Neural crest cell (in vitro differentiated cells): ENCODE results near the gene IFI16. TPM values are rescaled to one million over a fixed set of nuclear protein-coding genes. Genes with fewer than 3 reads are reported as not detected.
"Not testable (repeated sequence)": the region's sequence is repeated elsewhere in the genome, so short reads cannot be mapped to it uniquely, and the experiment has no call there.

Source experiments
- DNase-seq: peaks from one replicate; pipeline ENCODE4 v3.0.0; 2021; ENCODE audit warnings: low read depth, mixed read lengths, low spot score
- H3K27ac Mint-ChIP-seq: one replicate; pipeline ENCODE4 v1.8.0; 2021; ENCODE audit warnings: mild to moderate bottlenecking, mixed read lengths; ENCODE audit not compliant: unreplicated experiment
- H3K27me3 Mint-ChIP-seq: 2 replicates; pipeline ENCODE4 v1.8.0; 2021; ENCODE audit warnings: low read depth, mild to moderate bottlenecking, mixed read lengths
- H3K36me3 Mint-ChIP-seq: 2 replicates; pipeline ENCODE4 v1.8.0; 2021; ENCODE audit warnings: low read depth, mild to moderate bottlenecking, mixed read lengths
- H3K4me1 Mint-ChIP-seq: 2 replicates; pipeline ENCODE4 v1.8.0; 2021; ENCODE audit warnings: mixed read lengths
- H3K4me3 Mint-ChIP-seq: one replicate; pipeline ENCODE4 v1.8.0; 2021; ENCODE audit warnings: mild to moderate bottlenecking, mixed read lengths
- H3K9me3 Mint-ChIP-seq: 2 replicates; pipeline ENCODE4 v1.8.0; 2021; ENCODE audit warnings: mixed read lengths
- total RNA-seq: library from RNA; stranded (reverse); gene quantifications from 2 replicates; pipeline ENCODE4 v1.2.1, GENCODE V29; 2021
- TF ChIP-seq, protein P1 (sequence below): fragments of 200-600 bp; sonication (generic); conservative IDR thresholded peaks from 2 replicates; pipeline ENCODE4 v1.5.0; 2021; ENCODE audit warnings: antibody characterized with exemption, mild to moderate bottlenecking

The IFI16 gene
- total RNA-seq, 1 donor from 2014 or later, result 4.9 TPM

DNA sequence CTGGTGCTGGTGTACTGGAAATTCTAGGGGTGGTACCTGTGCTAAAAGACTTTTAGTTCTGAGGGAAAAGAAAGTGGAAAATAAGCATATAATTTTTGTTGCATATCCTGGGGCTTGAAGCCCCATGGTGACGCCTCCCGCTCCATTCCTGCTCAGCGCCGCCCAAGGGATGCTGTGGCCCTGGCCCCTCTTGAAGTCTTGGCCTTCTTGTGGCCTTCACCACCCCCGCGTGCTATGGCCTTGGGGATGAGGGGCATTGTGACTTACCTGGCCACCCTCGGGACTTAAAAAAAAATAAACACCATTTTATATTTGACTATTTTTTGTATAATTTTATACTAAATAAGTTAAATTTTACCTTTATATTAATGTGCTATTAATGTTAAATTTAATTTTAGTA, 15.3 kb downstream of the IFI16 start:
- H3K9me3 Mint-ChIP-seq, result peaks cover 4% of the 10 kb centered on the region
- no peak overlapping the region for H3K27ac Mint-ChIP-seq

DNA sequence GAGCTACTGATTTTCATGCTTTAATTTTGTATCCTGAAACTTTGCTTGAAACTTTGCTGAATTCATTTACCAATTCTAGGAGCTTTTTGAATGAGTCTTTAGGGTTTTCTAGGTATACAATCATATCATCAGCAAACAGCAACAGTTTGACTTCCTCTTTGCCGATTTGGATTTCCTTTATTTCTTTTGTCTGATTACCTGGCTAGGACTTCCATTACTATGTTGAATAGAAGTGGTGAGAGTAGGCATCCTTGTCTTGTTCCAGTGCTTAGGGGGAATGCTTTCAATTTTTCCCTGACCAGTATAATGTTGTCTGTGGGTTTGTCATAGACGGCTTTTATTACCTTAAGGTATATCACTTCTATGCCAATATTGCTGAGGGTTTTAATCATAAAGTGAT, 17.1 kb downstream of the IFI16 start:
- not testable (repeated sequence) for DNase-seq, H3K27ac Mint-ChIP-seq, H3K36me3 Mint-ChIP-seq, H3K4me1 Mint-ChIP-seq, H3K9me3 Mint-ChIP-seq, H3K27me3 Mint-ChIP-seq, H3K4me3 Mint-ChIP-seq

More for the DNA sequence above, 15.3 kb downstream of the IFI16 start:
- no peak for DNase-seq
- H3K4me1 Mint-ChIP-seq, result no peaks in the 10 kb centered on the region
- H3K4me3 Mint-ChIP-seq, result no peak overlapping the region
- no peaks in the 10 kb centered on the region for H3K36me3 Mint-ChIP-seq
- TF ChIP-seq, protein P1, sequence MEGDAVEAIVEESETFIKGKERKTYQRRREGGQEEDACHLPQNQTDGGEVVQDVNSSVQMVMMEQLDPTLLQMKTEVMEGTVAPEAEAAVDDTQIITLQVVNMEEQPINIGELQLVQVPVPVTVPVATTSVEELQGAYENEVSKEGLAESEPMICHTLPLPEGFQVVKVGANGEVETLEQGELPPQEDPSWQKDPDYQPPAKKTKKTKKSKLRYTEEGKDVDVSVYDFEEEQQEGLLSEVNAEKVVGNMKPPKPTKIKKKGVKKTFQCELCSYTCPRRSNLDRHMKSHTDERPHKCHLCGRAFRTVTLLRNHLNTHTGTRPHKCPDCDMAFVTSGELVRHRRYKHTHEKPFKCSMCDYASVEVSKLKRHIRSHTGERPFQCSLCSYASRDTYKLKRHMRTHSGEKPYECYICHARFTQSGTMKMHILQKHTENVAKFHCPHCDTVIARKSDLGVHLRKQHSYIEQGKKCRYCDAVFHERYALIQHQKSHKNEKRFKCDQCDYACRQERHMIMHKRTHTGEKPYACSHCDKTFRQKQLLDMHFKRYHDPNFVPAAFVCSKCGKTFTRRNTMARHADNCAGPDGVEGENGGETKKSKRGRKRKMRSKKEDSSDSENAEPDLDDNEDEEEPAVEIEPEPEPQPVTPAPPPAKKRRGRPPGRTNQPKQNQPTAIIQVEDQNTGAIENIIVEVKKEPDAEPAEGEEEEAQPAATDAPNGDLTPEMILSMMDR, result no peak
- H3K27me3 Mint-ChIP-seq, result no peaks in the 10 kb centered on the region

DNA sequence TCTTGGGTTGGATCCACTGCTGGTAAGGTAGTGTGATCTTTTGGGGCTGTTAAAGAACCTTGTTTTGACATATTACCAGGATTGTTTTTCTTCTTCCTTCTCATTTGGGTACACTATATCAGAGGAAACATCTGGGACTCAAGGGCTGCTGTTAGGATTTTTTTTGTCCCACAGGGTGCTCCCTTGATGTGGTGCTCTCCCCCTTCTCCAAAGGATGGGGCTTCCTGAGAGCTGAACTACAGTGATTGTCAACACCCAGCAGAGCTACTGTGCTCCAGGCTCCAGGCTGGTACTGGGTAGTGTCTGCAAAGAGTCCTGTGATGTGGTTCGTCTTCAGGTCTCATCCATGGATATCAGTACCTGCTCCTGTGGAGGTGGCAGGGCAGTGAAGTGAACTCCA, 20.6 kb downstream of the IFI16 start:
- no peaks in the 10 kb centered on the region for H3K4me1 Mint-ChIP-seq

DNA sequence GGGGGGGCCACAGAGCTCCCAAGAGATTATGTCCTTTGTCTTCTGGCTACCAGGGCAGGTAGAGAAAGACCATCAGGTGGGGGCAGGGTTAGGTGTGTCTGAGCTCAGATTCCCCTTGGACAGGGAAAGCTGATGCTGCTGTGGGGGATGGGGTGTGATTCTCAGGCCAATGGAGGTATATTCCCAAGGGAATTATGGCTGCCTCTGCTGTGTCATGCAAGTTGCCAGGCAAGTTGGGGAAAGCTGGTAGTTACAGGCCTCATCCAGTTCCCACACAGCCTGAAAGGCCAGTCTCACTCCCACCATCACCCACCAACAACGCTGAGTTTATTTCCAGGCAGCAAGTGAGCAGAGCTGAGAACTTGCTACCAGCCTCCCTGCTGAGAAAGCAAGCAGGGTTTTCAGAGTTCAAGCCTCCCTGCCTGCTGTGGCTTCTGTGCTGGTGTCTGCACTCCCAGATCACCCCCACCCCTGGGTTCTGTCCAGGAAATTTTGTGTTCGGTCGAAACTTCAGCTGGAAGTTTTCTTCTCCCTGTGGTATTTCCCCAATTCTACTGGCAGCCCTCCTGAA, 21.3 kb downstream of the IFI16 start:
- Mint-ChIP-seq H3K4me3 (no peak overlapping the region), H3K27me3 (no peaks in the 10 kb centered on the region), H3K4me1 (no peaks in the 10 kb centered on the region), H3K27ac (no peak overlapping the region), H3K36me3 (no peaks in the 10 kb centered on the region), H3K9me3 (peaks cover 4% of the 10 kb centered on the region)
- no peak for DNase-seq
- TF ChIP-seq, protein P1, result no peak

More for the DNA sequence above, 20.6 kb downstream of the IFI16 start:
- H3K27me3 Mint-ChIP-seq, result no peaks in the 10 kb centered on the region
- peaks cover 4% of the 10 kb centered on the region for H3K9me3 Mint-ChIP-seq
- H3K27ac Mint-ChIP-seq, result no peak overlapping the region
- TF ChIP-seq, protein P1, result no peak
- no peak for DNase-seq
- H3K4me3 Mint-ChIP-seq, result no peak overlapping the region
- no peaks in the 10 kb centered on the region for H3K36me3 Mint-ChIP-seq

DNA sequence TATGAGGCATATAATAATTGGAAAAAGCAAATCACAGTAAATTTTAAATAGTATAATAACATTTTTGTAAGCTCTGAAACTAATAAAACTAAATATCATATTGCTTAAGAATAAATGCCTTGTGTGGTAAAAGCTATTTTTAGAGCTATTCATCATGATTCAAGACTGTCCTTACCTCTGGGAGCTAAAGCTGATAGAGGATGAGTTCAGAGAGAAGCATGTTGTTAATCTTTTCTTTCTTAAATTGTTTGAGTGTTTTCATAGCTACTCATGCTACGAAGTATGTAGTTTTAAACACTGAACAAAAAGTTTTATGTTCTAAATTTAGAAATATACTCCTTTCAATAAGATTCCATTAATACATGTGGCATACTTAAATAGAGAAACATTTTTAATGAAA, 30.5 kb downstream of the IFI16 start:
- Mint-ChIP-seq H3K36me3 (no peaks in the 10 kb centered on the region), H3K27ac (no peak overlapping the region), H3K27me3 (no peaks in the 10 kb centered on the region), H3K4me3 (no peak overlapping the region), H3K4me1 (no peaks in the 10 kb centered on the region), H3K9me3 (no peaks in the 10 kb centered on the region)
- DNase-seq, result no peak
- TF ChIP-seq, protein P1, result no peak

DNA sequence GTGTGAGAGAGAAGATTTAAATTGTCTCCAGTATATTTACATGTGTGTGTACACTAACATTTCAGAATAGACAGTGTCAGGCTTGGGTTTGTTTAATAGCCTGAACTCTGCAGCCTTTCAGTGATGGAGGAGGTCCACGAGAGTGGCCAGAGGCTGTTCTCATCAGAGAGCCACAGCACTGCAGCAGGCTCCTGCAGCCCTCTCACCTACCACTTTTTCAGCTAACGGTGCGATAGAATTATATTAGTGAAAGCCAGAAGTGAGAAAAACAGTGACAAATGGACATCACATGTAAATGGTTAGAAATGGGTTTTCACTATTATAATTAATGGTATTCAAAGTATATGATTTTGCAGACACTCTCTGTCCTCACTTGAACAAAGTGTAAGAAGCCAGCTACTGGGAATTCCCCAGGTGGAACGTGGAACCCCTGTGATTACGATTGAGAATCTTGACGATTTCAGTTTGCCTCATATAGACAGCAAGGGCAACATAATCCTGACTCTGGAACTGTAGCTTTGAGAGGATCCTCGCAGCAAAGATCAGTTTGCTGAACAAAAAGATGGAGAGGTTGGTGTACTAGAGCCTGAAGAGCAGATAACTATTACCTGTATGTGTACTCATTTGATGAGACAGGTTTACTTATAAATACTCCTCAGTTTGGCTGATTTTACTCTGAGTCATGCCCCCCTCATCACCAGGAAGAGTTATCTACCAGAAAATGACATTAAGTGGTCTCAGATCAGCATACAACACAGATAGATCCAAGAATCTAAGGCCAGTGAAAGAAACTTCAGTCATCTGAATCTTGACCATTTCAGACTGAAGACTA, 31.4 kb downstream of the IFI16 start:
- TF ChIP-seq, protein P1, result no peak
- Mint-ChIP-seq H3K4me1 (no peaks in the 10 kb centered on the region), H3K27me3 (no peaks in the 10 kb centered on the region), H3K9me3 (no peaks in the 10 kb centered on the region), H3K4me3 (no peak overlapping the region), H3K36me3 (no peaks in the 10 kb centered on the region), H3K27ac (no peak overlapping the region)
- no peak for DNase-seq

DNA sequence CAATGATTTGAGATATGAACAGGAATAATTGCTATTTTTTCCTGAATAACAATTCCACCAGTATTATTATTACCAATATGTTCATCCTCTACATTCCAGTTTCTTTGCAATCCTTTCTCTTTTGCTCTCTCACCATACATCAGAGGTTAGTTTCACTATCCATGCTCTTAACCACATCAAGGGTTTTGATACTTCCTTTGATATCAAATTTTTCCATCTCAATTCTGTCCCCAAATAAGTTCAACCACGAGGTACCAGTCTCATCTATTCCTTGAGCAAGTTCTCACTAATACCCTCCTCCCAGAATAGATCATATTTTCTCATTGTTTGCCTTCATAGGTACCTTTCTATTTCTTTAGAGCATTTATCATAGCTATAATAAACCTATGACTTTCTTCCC, 36.8 kb downstream of the IFI16 start:
- not testable (repeated sequence) for H3K4me3 Mint-ChIP-seq, H3K4me1 Mint-ChIP-seq, H3K27ac Mint-ChIP-seq, DNase-seq, H3K9me3 Mint-ChIP-seq, H3K36me3 Mint-ChIP-seq, H3K27me3 Mint-ChIP-seq
